Chondrocyte (in vitro differentiated cells): ENCODE data around the gene TAS2R9. TPM values are rescaled to one million over a fixed set of nuclear protein-coding genes. Genes with fewer than 3 reads are reported as not detected.

Source experiments
- total RNA-seq: library from RNA; stranded (reverse); gene quantifications from 3 replicates; pipeline ENCODE4 v1.2.1, GENCODE V29; 2021

Gene TAS2R9
- total RNA-seq, 1 donor from 2014 or later: not detected

Other genes starting within 250 kb of the TAS2R9 start
- gene MAGOHB, start 196.6 kb downstream of the TAS2R9 start, total RNA-seq: 32.7 to 40.9 TPM (median 35.8 TPM) in 3 replicates
- gene STYK1, start 136.1 kb downstream of the TAS2R9 start, total RNA-seq: 0.12 to 0.31 TPM (median 0.15 TPM) in 3 replicates
- 249 to 281 TPM (median 267 TPM) in 3 replicates for gene YBX3, start 86.8 kb downstream of the TAS2R9 start, total RNA-seq
- gene TAS2R7, start 7.5 kb downstream of the TAS2R9 start, total RNA-seq: not detected in 3 replicates
- gene TAS2R8, start 2.9 kb downstream of the TAS2R9 start, total RNA-seq: not detected in 3 replicates
- 0.46 to 1.1 TPM (median 0.47 TPM) in 3 replicates for gene TAS2R10, start 16.2 kb upstream of the TAS2R9 start, total RNA-seq
- 2.3 to 3.9 TPM (median 3.6 TPM) in 3 replicates for gene PRR4, start 39.3 kb upstream of the TAS2R9 start, total RNA-seq
- 7.2 to 13.6 TPM (median 12.1 TPM) in 3 replicates for gene PRH1, start 74.1 kb upstream of the TAS2R9 start, total RNA-seq
- gene TAS2R13, start 99.4 kb upstream of the TAS2R9 start, total RNA-seq: 0.49 to 2.5 TPM (median 0.85 TPM) in 3 replicates
- not detected in 3 replicates for gene PRH2, start 119.1 kb upstream of the TAS2R9 start, total RNA-seq
- 2.4 to 4.0 TPM (median 2.6 TPM) in 3 replicates for gene TAS2R14, start 129.1 kb upstream of the TAS2R9 start, total RNA-seq
- gene TAS2R50, start 176.7 kb upstream of the TAS2R9 start, total RNA-seq: 0.46 to 1.8 TPM (median 0.95 TPM) in 3 replicates
- 0.49 to 2.6 TPM (median 0.82 TPM) in 3 replicates for gene TAS2R20, start 188.1 kb upstream of the TAS2R9 start, total RNA-seq
- 1.4 to 2.2 TPM (median 1.9 TPM) in 3 replicates for gene TAS2R19, start 212.5 kb upstream of the TAS2R9 start, total RNA-seq
- gene TAS2R31, start 221.2 kb upstream of the TAS2R9 start, total RNA-seq: 1.1 to 3.8 TPM (median 1.7 TPM) in 3 replicates